HepG2 (cell line): ENCODE results near the gene ATP8A2. TPM values are rescaled to one million over a fixed set of nuclear protein-coding genes. Genes with fewer than 3 reads are reported as not detected.

Experiments used
- ATAC-seq: fragments of 200-7000 bp; cut with Tn5 transposase; 3 replicates; pipeline ENCODE4 v1.9.1; 2020; ENCODE audit warnings: mild to moderate bottlenecking, moderate library complexity
- BruUV-seq: library from RNA; stranded (reverse); fragments of 400-500 nt; replicated peaks from 2 replicates; lab custom pipeline; 2021; lab: Mats Ljungman, UMichigan
- CTCF ChIA-PET: fragments of 300-600 bp; formaldehyde crosslinking; extraction: SDS; loops from one replicate; lab custom pipeline; 2021; ENCODE audit warnings: low total read pairs, inconsistent platforms, low intra/inter-chr PET ratio; lab: Yijun Ruan, JAX
- POLR2A ChIA-PET: fragments of 350-600 bp; sonication (Branson Sonifier 250); formaldehyde crosslinking; loops from one replicate; lab custom pipeline; 2020; ENCODE audit warnings: antibody characterized with exemption, inconsistent platforms; lab: Yijun Ruan, JAX
- DNase-seq: peaks from one replicate; pipeline ENCODE4 v3.0.0-alpha.2; 2015; ENCODE audit warnings: low spot score
- FAIRE-seq: peaks from 3 replicates; lab custom pipeline; 2011; peaks lifted over from hg19 to GRCh38; lab: Jason Lieb, UNC
- H2AFZ ChIP-seq: one replicate; pipeline ENCODE4 v1.6.1; 2011; ENCODE audit warnings: low read length, inconsistent platforms
- H3K27ac ChIP-seq: fragments of 300-600 bp; 3 replicates; pipeline ENCODE4 v1.8.0; 2011; ENCODE audit warnings: mixed run types, mild to moderate bottlenecking, mixed read lengths, low read length, inconsistent platforms; ENCODE audit not compliant: insufficient read depth; ENCODE audit errors: extremely low read length
- H3K27me3 ChIP-seq, 2 experiments: fragments of 200-600 bp in 1 of 2; 2 replicates in 1 of 2; 3 replicates in 1 of 2; pipeline versions ENCODE4 v1.6.0 to v1.8.0; 2011; ENCODE audit warnings: low read length in 2 of 2, mild to moderate bottlenecking in 2 of 2, moderate library complexity in 2 of 2, inconsistent platforms in 1 of 2; ENCODE audit not compliant: insufficient read depth in 2 of 2, control insufficient read depth in 1 of 2
- H3K36me3 ChIP-seq, 2 experiments: fragments of 200-600 bp in 1 of 2; replicated peaks in 1 of 2; 2 replicates in 1 of 2; 3 replicates in 1 of 2; pipeline versions ENCODE4 v1.5.1 to v1.8.0; 2011; ENCODE audit warnings: low read length in 2 of 2, inconsistent platforms in 1 of 2; ENCODE audit not compliant: insufficient read depth in 2 of 2, control insufficient read depth in 1 of 2
- H3K4me1 ChIP-seq: 2 replicates; pipeline ENCODE4 v1.5.1; 2012; ENCODE audit warnings: low read length, inconsistent platforms; ENCODE audit not compliant: insufficient read depth
- H3K4me2 ChIP-seq: 2 replicates; pipeline ENCODE4 v1.6.0; 2011; ENCODE audit warnings: low read depth, low read length, inconsistent platforms
- H3K4me3 ChIP-seq, 3 experiments: fragments of 200-600 bp in 1 of 3; sonication (generic), shearing (Covaris generic) in 1 of 3; replicated peaks in 1 of 3; 2 replicates each; pipeline ENCODE4 v1.5.1; 2011 to 2016; ENCODE audit warnings: low read length in 3 of 3, inconsistent platforms in 2 of 3, low read depth in 2 of 3, mild to moderate bottlenecking in 2 of 3, control low read depth in 1 of 3, mixed read lengths in 1 of 3; ENCODE audit not compliant: insufficient read depth in 1 of 3
- H3K79me2 ChIP-seq: one replicate; pipeline ENCODE4 v1.6.1; 2011; ENCODE audit warnings: low read length, inconsistent platforms; ENCODE audit not compliant: insufficient read depth
- H3K9ac ChIP-seq: 2 replicates; pipeline ENCODE4 v1.6.0; 2011; ENCODE audit warnings: mild to moderate bottlenecking, low read depth, low read length, inconsistent platforms; ENCODE audit not compliant: insufficient read depth
- H3K9me3 ChIP-seq: 2 replicates; pipeline ENCODE4 v1.5.1; 2012; ENCODE audit warnings: mild to moderate bottlenecking, low read length
- H4K20me1 ChIP-seq: 2 replicates; pipeline ENCODE4 v1.6.0; 2011; ENCODE audit warnings: inconsistent platforms, mild to moderate bottlenecking, low read length, moderate library complexity; ENCODE audit not compliant: insufficient read depth
- HNRNPK ChIP-seq: fragments of 200-400 bp; formaldehyde crosslinking; IDR thresholded peaks from 2 replicates; pipeline ENCODE4 v1.6.1; 2018; ENCODE audit warnings: low read length, low read depth, moderate library complexity, mild to moderate bottlenecking; ENCODE audit not compliant: poor library complexity, severe bottlenecking
- MXI1 ChIP-seq: IDR thresholded peaks from 3 replicates; pipeline ENCODE4 v1.6.1; 2012; ENCODE audit warnings: low read depth, low read length, inconsistent platforms, borderline replicate concordance
- PLRG1 ChIP-seq: fragments of 450-650 bp; conservative IDR thresholded peaks from 2 replicates; pipeline ENCODE4 v1.6.1; 2016
- SNAPC2 ChIP-seq: sonication (generic); formaldehyde crosslinking; IDR thresholded peaks from 2 replicates; pipeline ENCODE4 v1.8.1; 2022; ENCODE audit warnings: mild to moderate bottlenecking, missing genetic modification reagents
- THAP11 ChIP-seq: IDR thresholded peaks from 2 replicates; pipeline ENCODE4 v1.6.1; 2016; ENCODE audit warnings: missing biosample characterization, missing genetic modification reagents
- ZBTB46 ChIP-seq: sonication (generic); formaldehyde crosslinking; IDR thresholded peaks from 2 replicates; pipeline ENCODE4 v1.4.0; 2020; ENCODE audit warnings: mild to moderate bottlenecking, missing genetic modification reagents, borderline replicate concordance
- ZBTB8A ChIP-seq: sonication (generic); formaldehyde crosslinking; IDR thresholded peaks from 2 replicates; pipeline ENCODE4 v1.4.0; 2020; ENCODE audit warnings: mild to moderate bottlenecking, low read depth, missing genetic modification reagents, borderline replicate concordance
- ZNF430 ChIP-seq: sonication (generic); formaldehyde crosslinking; IDR thresholded peaks from 2 replicates; pipeline ENCODE4 v1.9.0; 2021; ENCODE audit warnings: mild to moderate bottlenecking, missing genetic modification reagents
- WGBS: methylation state at CpG from one replicate; pipeline ENCODE4 v1.1.6; 2017; ENCODE audit warnings: low lambda C conversion rate; 5-methylcytosine and 5-hydroxymethylcytosine counted together
- in situ Hi-C: cut with HindIII; loops from 2 replicates; pipeline ENCODE4 v1.10.0; 2017; ENCODE audit warnings: low pct_unique_long_range_greater_than_20kb; ENCODE audit not compliant: extremely low pct_ligation_motif_present
- intact Hi-C: fragments of 100-400 bp; cut with micrococcal nuclease; formaldehyde crosslinking; loops from one replicate; pipeline ENCODE4 v1.10.0; 2022; ENCODE audit not compliant: unreplicated experiment
- polyA plus RNA-seq, 8 experiments: library from polyadenylated mRNA; depleted of rRNA in 3 of 8; stranded (reverse) in 7 of 8; unstranded in 1 of 8; fragments of >200 nt; fragmentation: Illumina TruSeq in 4 of 8; extraction: Trizol in 4 of 8; gene quantifications; 2 replicates each; pipeline versions ENCODE4 v1.2.1 to v1.2.3, GENCODE V29; 2011 to 2016; ENCODE audit warnings: low read depth in 4 of 8, missing spikeins in 1 of 8, mixed read lengths in 1 of 8; ENCODE audit not compliant: insufficient read depth in 1 of 8
- total RNA-seq, 5 experiments: library from RNA; depleted of rRNA; stranded (reverse); fragments of >200 nt; fragmentation: Illumina TruSeq; extraction: Trizol; gene quantifications; 2 replicates each; pipeline ENCODE4 v1.2.3, GENCODE V29; 2016; ENCODE audit warnings: low read depth in 1 of 5

ATP8A2 gene
- total and polyA plus RNA-seq, 2 of the 13 experiments (the other 11 are each of a cell fraction or from before 2014, with no cell fraction given), result 0.09 TPM; not detected in 1

GRCh38 chr13:25657157-25657556 is 285.4 kb downstream of the ATP8A2 start:
- Histone ChIP-seq H3K4me1 (no peaks in the 10 kb centered on the region), H3K79me2 (no peaks in the 10 kb centered on the region), H3K27ac (no peak overlapping the region), H2AFZ (no peak overlapping the region), H3K9ac (no peak overlapping the region), H4K20me1 (no peaks in the 10 kb centered on the region), H3K9me3 (no peaks in the 10 kb centered on the region), H3K27me3 (no peaks in the 10 kb centered on the region)
- in situ Hi-C loops, result no loop called here
- CTCF ChIA-PET, result no interaction called here
- BruUV-seq, result no TSS peak
- 0% methylated on average over 2 of the region's 3 CpGs for WGBS
- POLR2A ChIA-PET, result no interaction called here
- no peak for FAIRE-seq
- TF ChIP-seq THAP11 (CRISPR knock-in tag), result no peak
- TF ChIP-seq SNAPC2 (CRISPR knock-in tag), result no peak
- TF ChIP-seq PLRG1, result no peak
- TF ChIP-seq HNRNPK, result no peak
- TF ChIP-seq MXI1, result no peak
- TF ChIP-seq ZBTB46 (CRISPR knock-in tag), result no peak
- TF ChIP-seq ZBTB8A, result no peak
- TF ChIP-seq ZNF430 (CRISPR knock-in tag), result no peak
- TF ChIP-seq, all 625 proteins: peak for 0
- H3K4me3 ChIP-seq, result no peak overlapping the region
- no peaks in the 10 kb centered on the region for H3K36me3 ChIP-seq
- no peak for ATAC-seq
- no peak for DNase-seq
- H3K4me2 ChIP-seq, result no peak overlapping the region
- intact Hi-C loops, result no loop called here
